Skeletal muscle tissue (tissue), 4 donors: Measurements from ENCODE around the gene ZNF397. TPM values are rescaled to one million over a fixed set of nuclear protein-coding genes. Genes with fewer than 3 reads are reported as not detected.
A peak's percentile ranks its signal among the peaks of the same experiment; 100 is the strongest.
"Not testable (repeated sequence)": the region's sequence is repeated elsewhere in the genome, so short reads cannot be mapped to it uniquely, and the experiment has no call there.

ENCODE experiments used
- H3K27ac ChIP-seq: one replicate; pipeline ENCODE4 v1.7.0; 2013; ENCODE audit warnings: mild to moderate bottlenecking, low read depth, low read length, inconsistent platforms
- H3K27me3 ChIP-seq, 3 donors: one replicate each; pipeline ENCODE4 v1.7.0; 2013; ENCODE audit warnings: low read length in 3 of 3; ENCODE audit not compliant: control insufficient read depth in 3 of 3, insufficient read depth in 3 of 3
- H3K36me3 ChIP-seq, 3 donors: one replicate each; pipeline ENCODE4 v1.7.0; 2013; ENCODE audit warnings: low read length in 3 of 3; ENCODE audit not compliant: control insufficient read depth in 3 of 3, insufficient read depth in 3 of 3
- H3K4me1 ChIP-seq, 3 donors: one replicate each; pipeline ENCODE4 v1.7.0; 2013; ENCODE audit warnings: low read length in 3 of 3, mild to moderate bottlenecking in 3 of 3; ENCODE audit not compliant: control insufficient read depth in 3 of 3, insufficient read depth in 3 of 3
- H3K4me3 ChIP-seq, 3 donors: one replicate each; pipeline ENCODE4 v1.7.0; 2013; ENCODE audit warnings: low read length in 3 of 3
- H3K9ac ChIP-seq, 3 donors: one replicate each; pipeline ENCODE4 v1.7.0; 2013; ENCODE audit warnings: low read length in 3 of 3, mild to moderate bottlenecking in 3 of 3, moderate library complexity in 2 of 3, low read depth in 1 of 3
- H3K9me3 ChIP-seq, 3 donors: one replicate each; pipeline ENCODE4 v1.7.0; 2013; ENCODE audit warnings: low read length in 3 of 3; ENCODE audit not compliant: control insufficient read depth in 3 of 3
- total RNA-seq: library from RNA; depleted of rRNA; stranded (reverse); fragments of >200 nt; gene quantifications from one replicate; pipeline ENCODE4 v1.2.3, GENCODE V29; 2014
- donor health status: Osteomylitis.

ZNF397 gene
- total RNA-seq, 1 donor from 2014 or later = 18.3 TPM

DNA sequence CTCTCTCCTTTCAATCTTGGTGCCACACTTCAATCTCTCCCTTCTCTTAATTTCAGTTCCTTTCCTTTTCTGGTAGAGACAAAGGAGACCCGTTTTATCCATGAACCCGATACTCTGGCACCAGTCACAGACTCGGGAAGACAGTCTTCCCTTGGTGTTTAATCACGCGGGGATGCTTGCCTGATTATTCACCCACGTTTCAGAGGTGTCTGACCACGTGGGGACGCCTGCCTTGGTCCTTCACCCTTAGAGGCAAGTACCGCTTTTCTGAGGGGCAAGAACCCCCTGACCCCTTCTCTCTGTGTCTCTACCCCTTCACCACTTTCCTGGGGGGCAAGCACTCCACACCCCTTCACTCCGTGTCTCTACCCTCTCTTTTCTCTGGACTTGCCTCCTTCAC is 24.2 kb upstream of the ZNF397 start:
- H3K9me3 ChIP-seq, H3K4me1 ChIP-seq, H3K9ac ChIP-seq, H3K4me3 ChIP-seq, H3K27me3 ChIP-seq, H3K36me3 ChIP-seq, H3K27ac ChIP-seq: not testable (repeated sequence)

DNA sequence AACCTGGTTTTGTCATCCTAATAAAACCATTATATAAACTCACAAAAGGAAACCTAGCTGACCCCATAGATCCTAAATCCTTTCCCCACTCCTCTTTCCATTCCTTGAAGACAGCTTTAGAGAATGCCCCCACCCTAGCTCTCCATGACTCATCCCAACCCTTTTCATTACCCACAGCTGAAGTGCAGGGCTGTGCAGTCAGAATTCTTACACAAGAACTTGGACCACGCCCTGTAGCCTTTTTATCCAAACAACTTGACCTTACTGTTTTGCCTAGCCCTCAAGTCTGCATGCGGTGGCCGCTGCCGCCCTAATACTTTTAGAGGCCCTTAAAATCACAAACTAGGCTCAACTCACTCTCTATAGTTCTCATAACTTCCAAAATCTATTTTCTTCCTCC is 21.5 kb upstream of the ZNF397 start:
- H3K27ac ChIP-seq, H3K4me1 ChIP-seq, H3K36me3 ChIP-seq, H3K4me3 ChIP-seq, H3K9me3 ChIP-seq, H3K9ac ChIP-seq, H3K27me3 ChIP-seq: not testable (repeated sequence)

DNA sequence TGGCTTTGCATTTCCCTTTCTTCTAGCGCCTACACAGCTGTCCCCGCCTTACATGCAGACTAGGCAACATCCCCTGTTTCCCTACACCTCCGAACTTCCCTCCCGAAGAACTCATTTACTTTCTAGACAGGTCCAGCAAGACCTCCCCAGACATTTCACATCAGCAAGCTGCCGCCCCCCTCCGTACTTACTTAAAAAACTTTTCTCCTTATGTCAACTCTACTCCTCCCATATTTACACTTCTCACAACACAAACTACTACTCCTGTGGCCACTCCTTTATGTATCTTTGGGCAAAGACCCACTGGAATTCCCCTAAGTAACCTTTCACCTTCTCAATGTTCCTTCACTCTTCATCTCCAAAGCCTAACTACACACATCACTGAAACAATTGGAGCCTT is 20.4 kb upstream of the ZNF397 start:
- Histone ChIP-seq H3K27me3 (no peaks in the 10 kb centered on the region), H3K4me3 (no peak overlapping the region), H3K27ac (no peak overlapping the region), H3K9ac (no peak overlapping the region), H3K36me3 (no peaks in the 10 kb centered on the region), H3K9me3 (no peaks in the 10 kb centered on the region), H3K4me1 (no peaks in the 10 kb centered on the region)

DNA sequence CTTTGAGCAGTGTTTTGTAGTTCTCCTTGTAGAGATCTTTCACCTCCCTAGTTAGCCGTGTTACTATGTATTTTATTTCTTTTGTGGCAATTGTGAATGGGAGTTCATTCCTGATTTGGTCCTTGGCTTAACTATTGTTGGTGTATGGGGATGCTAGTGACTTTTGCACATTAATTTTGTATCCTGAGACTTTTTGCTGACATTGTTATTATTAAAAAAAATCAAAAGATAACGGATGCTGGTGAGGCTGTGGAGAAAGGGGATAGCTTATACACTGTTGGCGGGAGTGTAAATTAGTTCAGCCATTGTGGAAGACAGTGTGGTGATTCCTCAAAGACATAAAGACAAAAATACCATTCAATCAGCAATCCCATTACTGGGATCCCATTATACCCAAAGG is 17.0 kb upstream of the ZNF397 start:
- Histone ChIP-seq H3K36me3 (no peaks in the 10 kb centered on the region), H3K4me3 (no peak overlapping the region), H3K9me3 (no peaks in the 10 kb centered on the region), H3K9ac (no peak overlapping the region), H3K4me1 (no peaks in the 10 kb centered on the region), H3K27me3 (no peaks in the 10 kb centered on the region), H3K27ac (no peak overlapping the region)

DNA sequence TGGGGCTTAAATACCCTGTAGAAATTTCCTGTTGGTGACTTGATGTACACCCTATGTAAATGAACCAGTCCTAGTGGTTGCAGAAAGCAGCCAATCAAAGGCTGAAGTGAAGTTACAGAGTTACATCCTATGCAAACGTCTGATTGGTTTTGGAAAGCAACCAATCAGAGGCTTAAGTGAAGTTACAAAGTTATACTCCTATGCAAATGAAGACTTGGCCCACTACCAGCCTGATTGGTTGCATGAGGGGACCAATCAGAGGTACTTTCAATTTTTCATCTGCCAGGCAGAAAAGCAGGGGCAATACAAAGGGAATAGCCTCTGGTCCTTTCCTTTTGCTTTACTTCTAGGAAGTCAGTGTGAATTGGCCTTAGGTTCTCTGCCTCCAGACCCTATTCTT is 13.6 kb upstream of the ZNF397 start:
- H3K4me3 ChIP-seq = no peak overlapping the region

DNA sequence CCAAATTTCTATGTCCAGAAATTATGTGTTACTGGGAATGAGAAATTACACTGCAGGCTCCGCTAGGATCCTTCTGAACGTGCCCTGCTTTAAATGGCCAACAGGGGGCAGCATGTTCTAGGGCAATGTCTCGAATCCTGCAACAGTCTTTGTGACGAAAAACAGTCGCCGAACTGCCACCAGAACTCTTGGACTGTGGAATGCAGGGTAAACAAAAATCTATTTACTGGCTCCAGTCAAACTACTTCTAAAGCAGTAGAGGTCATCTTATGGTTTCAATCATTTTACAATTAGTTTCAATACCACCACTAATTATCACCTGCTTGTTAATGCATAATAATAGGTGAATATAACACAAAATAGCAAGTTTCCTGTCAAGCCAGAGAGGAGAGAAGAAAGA is 9.8 kb upstream of the ZNF397 start:
- Histone ChIP-seq H3K4me1 (peaks cover 0 to 2% (median 0%) of the 10 kb centered on the region in 3 donors), H3K27ac (no peak overlapping the region), H3K9ac (peak overlapping the region in 2 of 3 donors; percentile 36 to 63), H3K36me3 (no peaks in the 10 kb centered on the region), H3K9me3 (no peaks in the 10 kb centered on the region), H3K27me3 (no peaks in the 10 kb centered on the region), H3K4me3 (peak overlapping the region; percentile 25 to 66 (median 42))

More for the DNA sequence above, 13.6 kb upstream of the ZNF397 start:
- Histone ChIP-seq H3K9me3 (no peaks in the 10 kb centered on the region), H3K4me1 (peaks cover 0 to 2% (median 0%) of the 10 kb centered on the region in 3 donors), H3K27ac (no peak overlapping the region), H3K9ac (no peak overlapping the region), H3K27me3 (no peaks in the 10 kb centered on the region), H3K36me3 (no peaks in the 10 kb centered on the region)

DNA sequence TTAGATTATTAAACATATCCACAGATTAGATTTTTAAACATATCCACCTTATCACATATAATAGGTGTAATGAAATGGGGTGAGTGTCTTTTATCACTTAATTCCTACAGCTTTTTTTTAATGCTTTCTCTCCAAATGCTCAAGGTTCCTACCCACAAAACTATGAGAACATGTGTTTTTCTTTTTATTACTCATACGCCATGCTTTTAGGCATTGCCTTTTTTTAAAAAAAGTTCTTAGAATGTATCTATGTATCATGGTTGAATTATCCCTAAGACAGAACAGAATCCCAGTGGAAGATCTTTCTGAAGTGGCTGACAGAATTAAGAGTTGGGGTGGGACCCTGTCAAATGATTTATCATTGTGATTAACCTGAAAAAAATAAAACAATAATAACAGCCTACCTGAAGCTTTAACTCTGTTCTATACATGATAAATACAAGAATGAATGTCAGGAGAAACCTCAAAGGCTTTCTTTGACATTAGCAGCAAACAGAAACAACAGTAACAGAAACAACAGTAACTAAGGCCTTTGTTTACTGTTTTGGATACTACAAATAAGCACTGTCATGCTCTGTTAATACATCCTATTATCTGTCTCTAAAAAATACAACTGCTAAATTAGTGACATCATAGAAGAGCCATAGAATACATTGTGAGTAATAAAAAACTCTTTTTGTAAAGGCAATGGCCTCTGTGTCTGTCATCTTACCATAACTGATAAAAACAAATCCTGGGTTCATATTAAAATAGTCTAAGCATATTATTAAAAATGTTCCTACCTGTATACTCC is 4.1 kb upstream of the ZNF397 start:
- Histone ChIP-seq H3K27ac (no peak overlapping the region), H3K27me3 (no peaks in the 10 kb centered on the region), H3K36me3 (no peaks in the 10 kb centered on the region), H3K9me3 (no peaks in the 10 kb centered on the region), H3K9ac (no peak overlapping the region), H3K4me3 (no peak overlapping the region), H3K4me1 (peaks cover 0 to 8% (median 4%) of the 10 kb centered on the region in 3 donors)

DNA sequence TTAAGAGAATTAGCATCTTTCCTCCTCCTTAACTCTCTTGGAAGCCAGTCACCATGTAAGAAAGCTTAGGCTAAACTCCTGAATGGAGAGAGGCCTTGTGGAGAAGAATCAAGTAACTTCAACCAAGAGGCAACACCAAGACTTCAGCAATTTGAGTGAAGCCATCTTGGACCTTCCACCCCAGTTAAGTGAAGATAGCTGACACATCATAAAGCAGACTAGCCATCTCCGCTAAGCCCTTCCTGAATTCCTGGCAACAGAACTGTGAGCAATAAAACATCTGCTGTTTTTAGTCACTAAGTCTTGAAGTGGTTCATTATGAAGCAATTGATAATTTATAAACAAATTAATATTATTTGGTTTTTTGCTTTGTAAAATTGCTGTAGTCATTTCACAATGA is 1.5 kb upstream of the ZNF397 start:
- Histone ChIP-seq H3K36me3 (peaks cover 16 to 20% (median 19%) of the 10 kb centered on the region in 3 donors), H3K4me3 (no peak overlapping the region), H3K4me1 (peaks cover 4 to 11% (median 4%) of the 10 kb centered on the region in 3 donors), H3K9ac (no peak overlapping the region), H3K27me3 (no peaks in the 10 kb centered on the region), H3K9me3 (no peaks in the 10 kb centered on the region), H3K27ac (no peak overlapping the region)

DNA sequence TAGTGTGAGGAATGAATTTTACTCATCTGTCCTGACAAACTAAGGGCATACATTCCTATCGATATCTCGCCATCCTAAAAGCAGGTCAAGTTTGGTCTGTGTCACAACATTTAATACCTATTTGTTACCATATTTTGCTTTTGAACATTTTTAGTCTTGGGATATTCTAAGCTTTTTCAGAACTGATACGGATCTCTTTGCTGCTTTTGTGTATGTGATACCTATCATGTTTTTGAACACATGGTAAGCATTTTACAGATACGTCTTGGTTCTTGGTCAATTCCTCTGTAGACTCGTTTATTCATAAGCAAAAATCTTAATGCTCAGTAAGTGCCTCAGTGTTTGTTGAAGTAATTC is 592 bp downstream of the ZNF397 start:
- H3K27ac ChIP-seq = peak overlapping the region; percentile 94
- peak overlapping the region; percentile 88 to 96 (median 94) for H3K9ac ChIP-seq

DNA sequence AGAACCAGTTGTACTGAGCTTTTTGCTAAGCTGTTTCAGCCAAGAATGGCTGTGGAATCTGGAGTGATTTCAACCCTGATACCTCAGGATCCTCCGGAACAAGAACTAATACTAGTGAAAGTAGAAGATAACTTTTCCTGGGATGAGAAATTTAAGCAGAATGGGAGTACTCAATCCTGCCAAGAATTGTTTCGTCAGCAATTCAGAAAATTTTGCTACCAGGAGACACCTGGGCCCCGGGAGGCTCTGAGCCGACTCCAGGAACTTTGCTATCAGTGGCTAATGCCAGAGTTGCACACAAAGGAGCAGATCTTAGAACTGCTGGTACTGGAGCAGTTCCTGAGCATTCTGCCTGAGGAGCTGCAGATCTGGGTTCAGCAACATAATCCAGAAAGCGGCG is 1.6 kb downstream of the ZNF397 start:
- Histone ChIP-seq H3K4me3 (no peak overlapping the region), H3K27ac (no peak overlapping the region), H3K9ac (no peak overlapping the region), H3K27me3 (no peaks in the 10 kb centered on the region), H3K4me1 (peaks cover 4 to 11% (median 4%) of the 10 kb centered on the region in 3 donors), H3K9me3 (no peaks in the 10 kb centered on the region), H3K36me3 (peaks cover 24 to 49% (median 46%) of the 10 kb centered on the region in 3 donors)

More for the DNA sequence above, 592 bp downstream of the ZNF397 start:
- Histone ChIP-seq H3K9me3 (no peaks in the 10 kb centered on the region), H3K36me3 (peaks cover 24 to 40% (median 36%) of the 10 kb centered on the region in 3 donors), H3K4me3 (peak overlapping the region; percentile 85 to 87 (median 86)), H3K27me3 (no peaks in the 10 kb centered on the region), H3K4me1 (peaks cover 4 to 11% (median 4%) of the 10 kb centered on the region in 3 donors)
